ENCODE results near the gene SNCB. TPM values are rescaled to one million over a fixed set of nuclear protein-coding genes. Genes with fewer than 3 reads are reported as not detected.

The SNCB gene
- total RNA-seq, 2 donors from 2014 or later, result not detected

DNA sequence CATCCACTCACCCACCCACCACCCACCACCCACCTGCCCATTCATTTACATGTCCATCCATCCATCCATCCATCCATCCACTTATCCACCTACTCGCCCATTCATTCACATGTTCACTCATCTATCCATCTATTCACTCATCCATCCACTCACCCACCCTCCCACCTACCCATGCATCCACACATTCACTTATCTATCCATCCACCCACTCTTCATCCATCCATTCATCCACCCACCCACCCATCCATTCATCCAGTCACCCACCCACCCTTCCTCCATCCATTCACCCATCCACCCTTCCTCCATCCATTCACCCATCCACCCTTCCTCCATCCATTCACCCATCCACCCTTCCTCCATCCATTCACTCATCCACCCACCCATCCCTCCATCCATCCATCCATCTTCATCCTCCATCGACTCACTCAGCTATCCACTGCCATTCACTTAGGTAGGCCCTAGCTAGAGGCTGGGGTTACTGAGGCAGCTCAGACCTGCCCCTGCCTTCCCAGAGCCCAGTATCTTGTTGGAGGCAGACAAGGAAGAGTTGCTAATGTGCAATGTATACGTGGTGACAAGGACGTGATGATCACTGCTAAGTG, 29.6 kb upstream of the SNCB start:
- intact Hi-C loops (cut with DNase I), result loop anchor here (5.0 kb wide), 2 partner anchors 297 to 452 kb away; no protein-coding TSS in a partner anchor

DNA sequence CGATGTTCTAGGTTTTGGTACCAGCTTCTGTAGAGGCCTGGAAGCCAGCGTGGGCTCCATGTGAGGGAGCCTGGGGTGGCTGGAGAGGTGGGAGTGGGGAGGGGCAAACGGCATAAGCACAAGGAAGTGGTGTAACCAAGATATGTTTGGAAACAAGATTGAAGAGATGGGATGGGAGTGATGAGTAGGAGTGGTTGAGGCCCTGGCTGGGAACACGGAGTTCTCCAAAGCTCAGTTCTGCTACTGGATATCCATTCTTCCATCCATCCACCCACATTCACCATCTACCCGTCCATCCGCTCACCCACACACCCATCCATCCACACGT, 29.1 kb upstream of the SNCB start:
- Histone ChIP-seq H3K9ac (ENCODE audit: low read depth in 2 of 2, low read length in 2 of 2) (peak overlapping the region in 1 of 2 donors; percentile 21), H3K36me3 (no peaks in the 10 kb centered on the region), H3K27me3 (no peaks in the 10 kb centered on the region), H3K4me3 (no peak overlapping the region), H3K9me3 (no peaks in the 10 kb centered on the region), H3K4me1 (peaks cover 9% of the 10 kb centered on the region), H3K27ac (no peak overlapping the region)
- no peak for DNase-seq
- TF ChIP-seq CTCF (IDR thresholded peaks at IDR 0.05), result no peak
- intact Hi-C loops (cut with DNase I), result loop anchor here (5.0 kb wide), 1 partner anchor 453 kb away; no protein-coding TSS in a partner anchor

More for the DNA sequence above, 29.6 kb upstream of the SNCB start:
- no peak for DNase-seq
- peaks cover 9% of the 10 kb centered on the region for H3K4me1 ChIP-seq
- H3K27me3 ChIP-seq, result no peaks in the 10 kb centered on the region
- no peak overlapping the region for H3K9ac ChIP-seq (ENCODE audit: low read depth in 2 of 2, low read length in 2 of 2)
- no peaks in the 10 kb centered on the region for H3K9me3 ChIP-seq
- H3K4me3 ChIP-seq, result no peak overlapping the region
- TF ChIP-seq CTCF (IDR thresholded peaks at IDR 0.05), result no peak
- no peak overlapping the region for H3K27ac ChIP-seq
- no peaks in the 10 kb centered on the region for H3K36me3 ChIP-seq

- Histone ChIP-seq H3K36me3 (no peaks in the 10 kb centered on the region), H3K4me3 (peak overlapping the region; percentile 12), H3K27me3 (no peaks in the 10 kb centered on the region), H3K27ac (peak overlapping the region; percentile 19), H3K4me1 (peaks cover 9% of the 10 kb centered on the region), H3K9me3 (no peaks in the 10 kb centered on the region), H3K9ac (ENCODE audit: low read depth in 2 of 2, low read length in 2 of 2) (peak overlapping the region in 1 of 2 donors; percentile 29)
- peak; percentile 45 for DNase-seq
- intact Hi-C loops (cut with DNase I), result loop anchor here (5.0 kb wide), 1 partner anchor 453 kb away; no protein-coding TSS in a partner anchor
- TF ChIP-seq CTCF (IDR thresholded peaks at IDR 0.05), result no peak
These were observed 28.6 kb upstream of the SNCB start for GRCh38 chr5:176658817-176659511.

DNA sequence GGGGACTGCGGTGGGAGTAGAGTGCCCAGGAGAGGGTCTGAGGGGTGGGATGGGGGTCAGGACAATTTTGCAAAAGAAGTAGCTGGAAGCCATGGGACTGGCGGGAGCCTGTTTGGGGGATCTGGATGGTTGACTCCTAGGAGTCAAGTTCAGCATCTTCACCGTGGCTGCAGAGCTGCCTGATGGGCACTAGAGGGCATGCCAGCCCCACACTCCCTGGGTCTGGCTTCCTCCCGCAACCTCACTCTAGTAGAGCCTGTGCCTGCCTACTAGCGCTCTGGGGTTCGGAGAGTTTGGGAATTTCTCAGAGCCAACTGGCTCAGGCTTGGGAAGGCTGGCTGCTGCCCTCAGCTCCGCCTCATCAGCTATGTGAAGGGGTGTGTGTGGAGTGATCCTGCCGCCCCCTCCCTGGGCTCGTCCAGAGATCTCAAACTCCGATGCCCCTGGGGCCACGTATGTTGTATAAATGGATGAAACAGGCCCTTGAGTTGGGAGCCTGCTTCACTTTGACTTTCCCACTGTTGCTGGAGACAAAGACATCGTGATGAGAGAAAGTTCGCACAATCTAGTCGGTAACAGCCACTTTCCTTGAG, 27.8 kb upstream of the SNCB start:
- TF ChIP-seq CTCF (IDR thresholded peaks at IDR 0.05), result peak; percentile 73
- intact Hi-C loops (cut with DNase I), result loop anchor here (5.0 kb wide), 1 partner anchor 454 kb away; no protein-coding TSS in a partner anchor
- Histone ChIP-seq H3K36me3 (no peaks in the 10 kb centered on the region), H3K27ac (peak overlapping the region; percentile 19), H3K27me3 (no peaks in the 10 kb centered on the region), H3K4me1 (peaks cover 9% of the 10 kb centered on the region), H3K4me3 (no peak overlapping the region), H3K9ac (ENCODE audit: low read depth in 2 of 2, low read length in 2 of 2) (no peak overlapping the region), H3K9me3 (no peaks in the 10 kb centered on the region)
- peak; percentile 65 for DNase-seq

DNA sequence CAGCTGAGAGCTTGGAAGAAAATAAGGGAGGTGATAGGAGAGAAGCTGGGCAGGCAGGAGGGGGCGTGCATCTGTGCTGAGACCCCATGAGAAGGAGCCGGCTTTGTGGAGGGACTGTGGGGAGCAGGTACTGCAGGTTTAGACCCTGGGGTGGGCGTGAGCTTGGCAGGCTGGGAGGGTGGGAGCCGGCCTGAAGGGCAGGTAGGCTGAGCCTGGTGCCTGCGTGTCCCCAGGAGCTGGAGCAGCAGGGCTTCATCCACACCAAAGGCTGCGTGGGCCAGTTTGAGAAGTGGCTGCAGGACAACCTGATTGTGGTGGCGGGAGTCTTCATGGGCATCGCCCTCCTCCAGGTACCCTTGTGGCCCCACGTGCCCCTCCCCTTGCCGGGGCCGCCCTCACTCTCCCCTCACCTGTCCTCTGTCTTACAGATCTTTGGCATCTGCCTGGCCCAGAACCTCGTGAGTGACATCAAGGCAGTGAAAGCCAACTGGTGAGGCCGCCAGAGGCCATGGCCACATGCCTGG, 26.2 kb upstream of the SNCB start:
- Histone ChIP-seq H3K27ac (no peak overlapping the region), H3K4me1 (peaks cover 9% of the 10 kb centered on the region), H3K36me3 (no peaks in the 10 kb centered on the region), H3K27me3 (no peaks in the 10 kb centered on the region), H3K9me3 (no peaks in the 10 kb centered on the region), H3K9ac (ENCODE audit: low read depth in 2 of 2, low read length in 2 of 2) (no peak overlapping the region), H3K4me3 (no peak overlapping the region)
- DNase-seq, result no peak
- intact Hi-C loops (cut with DNase I), result loop anchor here (5.0 kb wide), 1 partner anchor 456 kb away; no protein-coding TSS in a partner anchor
- no peak for TF ChIP-seq CTCF (IDR thresholded peaks at IDR 0.05)

Measured in colonic mucosa (tissue), 4 donors.